ENCODE measurements around the gene GRAMD1A. TPM values are rescaled to one million over a fixed set of nuclear protein-coding genes. Genes with fewer than 3 reads are reported as not detected.

The GRAMD1A gene
- polyA plus RNA-seq, 1 experiment = 74.9 TPM

GRCh38 chr19:35009424-35010415 lies 9.6 kb downstream of the GRAMD1A start:
- no peak for DNase-seq (ENCODE audit: low read depth)
- Histone ChIP-seq H3K4me3 (ENCODE audit: low read depth, low read length) (no peak overlapping the region), H3K36me3 (ENCODE audit: control insufficient read depth, insufficient read depth, low read length) (peaks cover 42% of the 10 kb centered on the region), H3K27me3 (ENCODE audit: control insufficient read depth, insufficient read depth, low read length) (no peaks in the 10 kb centered on the region)
- ChIA-PET POLR2A (no interaction called here), CTCF (interaction anchor here (0.5 to 1.3 kb wide), 5 partner anchors 34 to 132 kb away, joined by 3 to 4 read pairs (median 3); no protein-coding TSS in a partner anchor)
- no peak for TF ChIP-seq CTCF (IDR thresholded peaks at IDR 0.05; ENCODE audit: insufficient read depth, low read depth, low read length)

GRCh38 chr19:35011091-35011689 lies 11.1 kb downstream of the GRAMD1A start:
- Histone ChIP-seq H3K4me3 (ENCODE audit: low read depth, low read length) (no peak overlapping the region), H3K36me3 (ENCODE audit: control insufficient read depth, insufficient read depth, low read length) (peaks cover 50% of the 10 kb centered on the region), H3K27me3 (ENCODE audit: control insufficient read depth, insufficient read depth, low read length) (no peaks in the 10 kb centered on the region)
- no peak for TF ChIP-seq CTCF (IDR thresholded peaks at IDR 0.05; ENCODE audit: insufficient read depth, low read depth, low read length)
- ChIA-PET CTCF (interaction anchor here (0.7 to 4.3 kb wide), 2 partner anchors 21 to 38 kb away, joined by 3 to 47 read pairs; no protein-coding TSS in a partner anchor), POLR2A (no interaction called here)
- no peak for DNase-seq (ENCODE audit: low read depth)

- Histone ChIP-seq H3K36me3 (ENCODE audit: control insufficient read depth, insufficient read depth, low read length) (peaks cover 50% of the 10 kb centered on the region), H3K4me3 (ENCODE audit: low read depth, low read length) (no peak overlapping the region), H3K27me3 (ENCODE audit: control insufficient read depth, insufficient read depth, low read length) (no peaks in the 10 kb centered on the region)
- ChIA-PET CTCF (interaction anchor here (0.7 to 4.3 kb wide), 10 partner anchors 10 to 82 kb away, joined by 3 to 47 read pairs (median 4); no protein-coding TSS in a partner anchor), POLR2A (no interaction called here)
- no peak for DNase-seq (ENCODE audit: low read depth)
- TF ChIP-seq CTCF (IDR thresholded peaks at IDR 0.05; ENCODE audit: insufficient read depth, low read depth, low read length) = no peak
Observed at GRCh38 chr19:35011737-35012682, 11.9 kb downstream of the GRAMD1A start.

GRCh38 chr19:35013041-35013819 lies 13.1 kb downstream of the GRAMD1A start:
- Histone ChIP-seq H3K4me3 (ENCODE audit: low read depth, low read length) (no peak overlapping the region), H3K27me3 (ENCODE audit: control insufficient read depth, insufficient read depth, low read length) (no peaks in the 10 kb centered on the region), H3K36me3 (ENCODE audit: control insufficient read depth, insufficient read depth, low read length) (peaks cover 55% of the 10 kb centered on the region)
- peak; percentile 95 for TF ChIP-seq CTCF (IDR thresholded peaks at IDR 0.05; ENCODE audit: insufficient read depth, low read depth, low read length)
- POLR2A ChIA-PET = no interaction called here
- DNase-seq (ENCODE audit: low read depth) = no peak
- CTCF ChIA-PET = interaction anchor here (0.8 to 4.3 kb wide), 13 partner anchors 8 to 94 kb away, joined by 3 to 47 read pairs (median 5); no protein-coding TSS in a partner anchor

All from BJ (cell line).